ENCODE results near the gene MRLN. TPM values are rescaled to one million over a fixed set of nuclear protein-coding genes. Genes with fewer than 3 reads are reported as not detected.
"Not testable (repeated sequence)": the region's sequence is repeated elsewhere in the genome, so short reads cannot be mapped to it uniquely, and the experiment has no call there.

The MRLN gene
- total RNA-seq, result not detected in 3 replicates

- TF ChIP-seq CTCF (IDR thresholded peaks at IDR 0.05; ENCODE audit: unreplicated experiment), result no peak
- Mint-ChIP-seq H3K4me1 (no peaks in the 10 kb centered on the region), H3K27ac (no peak within 1 kb of the TSS), H3K4me3 (no peak within 1 kb of the TSS), H3K36me3 (no peaks in the 10 kb centered on the region), H3K9me3 (no peaks in the 10 kb centered on the region), H3K27me3 (ENCODE audit: low read depth) (peaks cover 2% of the 10 kb centered on the region)
- no peak for DNase-seq (ENCODE audit: low spot score in 2 of 2, unreplicated experiment in 2 of 2)
Observed at GRCh38 chr10:59753267-59753666, at the start of gene MRLN. Gene MRLN, minus strand, starts transcription at chr10:59753455.

GRCh38 chr10:59801171-59801570, 47.9 kb upstream of the MRLN start:
- DNase-seq (ENCODE audit: low spot score in 2 of 2, unreplicated experiment in 2 of 2), result no peak
- TF ChIP-seq CTCF (IDR thresholded peaks at IDR 0.05; ENCODE audit: unreplicated experiment), result no peak
- Mint-ChIP-seq H3K36me3 (peaks cover 50% of the 10 kb centered on the region), H3K27ac (no peak overlapping the region), H3K4me1 (no peaks in the 10 kb centered on the region), H3K27me3 (ENCODE audit: low read depth) (no peaks in the 10 kb centered on the region), H3K4me3 (no peak overlapping the region), H3K9me3 (no peaks in the 10 kb centered on the region)

GRCh38 chr10:59799421-59799820, 46.2 kb upstream of the MRLN start:
- no peak overlapping the region for H3K4me3 Mint-ChIP-seq
- no peaks in the 10 kb centered on the region for H3K4me1 Mint-ChIP-seq
- DNase-seq (ENCODE audit: low spot score in 2 of 2, unreplicated experiment in 2 of 2), result no peak
- TF ChIP-seq CTCF (IDR thresholded peaks at IDR 0.05; ENCODE audit: unreplicated experiment), result no peak
- H3K27me3 Mint-ChIP-seq (ENCODE audit: low read depth), result no peaks in the 10 kb centered on the region
- H3K27ac Mint-ChIP-seq, result no peak overlapping the region
- no peaks in the 10 kb centered on the region for H3K9me3 Mint-ChIP-seq
- peaks cover 55% of the 10 kb centered on the region for H3K36me3 Mint-ChIP-seq

- Mint-ChIP-seq H3K9me3 (no peaks in the 10 kb centered on the region), H3K4me3 (no peak overlapping the region), H3K27ac (no peak overlapping the region), H3K27me3 (ENCODE audit: low read depth) (no peaks in the 10 kb centered on the region), H3K36me3 (peaks cover 59% of the 10 kb centered on the region), H3K4me1 (peaks cover 1% of the 10 kb centered on the region)
- no peak for DNase-seq (ENCODE audit: low spot score in 2 of 2, unreplicated experiment in 2 of 2)
- TF ChIP-seq CTCF (IDR thresholded peaks at IDR 0.05; ENCODE audit: unreplicated experiment), result no peak
Observed at GRCh38 chr10:59793919-59794318, 40.7 kb upstream of the MRLN start.

- Mint-ChIP-seq H3K4me1 (peaks cover 1% of the 10 kb centered on the region), H3K27ac (no peak overlapping the region), H3K36me3 (peaks cover 52% of the 10 kb centered on the region), H3K4me3 (no peak overlapping the region), H3K27me3 (ENCODE audit: low read depth) (no peaks in the 10 kb centered on the region), H3K9me3 (no peaks in the 10 kb centered on the region)
- TF ChIP-seq CTCF (IDR thresholded peaks at IDR 0.05; ENCODE audit: unreplicated experiment), result no peak
- DNase-seq (ENCODE audit: low spot score in 2 of 2, unreplicated experiment in 2 of 2), result no peak
Observed at GRCh38 chr10:59792812-59793211, 39.6 kb upstream of the MRLN start.

- H3K9me3 Mint-ChIP-seq, result no peaks in the 10 kb centered on the region
- H3K4me3 Mint-ChIP-seq, result no peak overlapping the region
- TF ChIP-seq CTCF (IDR thresholded peaks at IDR 0.05; ENCODE audit: unreplicated experiment), result no peak
- H3K27me3 Mint-ChIP-seq (ENCODE audit: low read depth), result no peaks in the 10 kb centered on the region
- H3K36me3 Mint-ChIP-seq, result peaks cover 42% of the 10 kb centered on the region
- no peak overlapping the region for H3K27ac Mint-ChIP-seq
- peaks cover 1% of the 10 kb centered on the region for H3K4me1 Mint-ChIP-seq
- no peak for DNase-seq (ENCODE audit: low spot score in 2 of 2, unreplicated experiment in 2 of 2)
Observed at GRCh38 chr10:59791601-59792000, 38.3 kb upstream of the MRLN start.

GRCh38 chr10:59790080-59790479, 36.8 kb upstream of the MRLN start:
- H3K4me3 Mint-ChIP-seq, H3K27ac Mint-ChIP-seq: not testable (repeated sequence)

GRCh38 chr10:59788914-59789313, 35.7 kb upstream of the MRLN start:
- H3K27me3 Mint-ChIP-seq (ENCODE audit: low read depth); H3K4me3 Mint-ChIP-seq; H3K27ac Mint-ChIP-seq; DNase-seq (ENCODE audit: low spot score in 2 of 2, unreplicated experiment in 2 of 2); H3K4me1 Mint-ChIP-seq; H3K9me3 Mint-ChIP-seq: not testable (repeated sequence)
- H3K36me3 Mint-ChIP-seq, result peaks cover 20% of the 10 kb centered on the region

More at GRCh38 chr10:59790080-59790479, 36.8 kb upstream of the MRLN start:
- not testable (repeated sequence) for H3K9me3 Mint-ChIP-seq; H3K4me1 Mint-ChIP-seq; DNase-seq (ENCODE audit: low spot score in 2 of 2, unreplicated experiment in 2 of 2); H3K27me3 Mint-ChIP-seq (ENCODE audit: low read depth)
- peaks cover 32% of the 10 kb centered on the region for H3K36me3 Mint-ChIP-seq
